GM18517 (cell line): ENCODE data around the gene BTF3L4.
"Not testable (repeated sequence)": the region's sequence is repeated elsewhere in the genome, so short reads cannot be mapped to it uniquely, and the experiment has no call there.

Experiments used
- ATAC-seq: cut with Tn5 transposase; IDR thresholded peaks from one replicate; pipeline ENCODE4 v1.9.1; 2021; ENCODE audit warnings: mild to moderate bottlenecking, moderate library complexity; ENCODE audit not compliant: unreplicated experiment

The BTF3L4 gene

GRCh38 chr1:52056163-52056936 is at the start of gene BTF3L4:
Gene BTF3L4, plus strand, starts transcription at chr1:52056295. Its CDS starts 3,553 bp downstream, at chr1:52059848.
- ATAC-seq = peak; percentile 82

- ATAC-seq = no peak
Observed at GRCh38 chr1:52007215-52008002, 48.7 kb upstream of the BTF3L4 start.

DNA sequence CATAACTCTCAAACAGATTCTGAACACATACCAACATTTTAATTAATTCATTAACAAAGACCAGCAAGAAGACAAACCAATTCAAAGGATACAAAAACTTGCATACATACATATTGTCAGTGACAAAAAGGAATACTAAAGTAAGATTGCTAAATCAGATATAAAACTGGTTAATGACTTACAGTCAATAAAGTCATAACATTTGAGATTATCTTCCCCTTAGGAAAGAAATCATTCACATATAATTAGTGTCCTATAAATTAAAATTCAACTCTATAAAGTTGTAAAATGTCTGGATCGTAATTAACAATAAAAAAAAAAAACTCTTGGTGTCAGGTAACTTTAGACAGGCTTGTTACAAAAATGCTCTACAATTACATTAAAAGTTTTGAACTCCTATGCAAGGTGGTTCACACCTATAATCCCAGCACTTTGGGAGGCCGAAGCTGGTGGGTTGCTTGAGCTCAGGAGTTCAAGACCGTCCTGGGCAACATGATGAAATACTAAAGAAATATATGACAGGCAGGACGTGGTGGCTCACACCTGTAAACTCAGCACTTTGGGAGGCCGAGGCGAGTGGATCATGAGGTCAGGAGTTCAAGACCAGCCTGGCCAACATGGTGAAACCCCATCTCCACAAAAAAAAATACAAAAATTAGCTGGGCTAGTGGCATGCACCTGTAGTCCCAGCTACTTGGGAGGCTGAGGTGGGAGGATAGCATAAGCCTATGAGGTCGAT is 47.9 kb upstream of the BTF3L4 start:
- ATAC-seq = no peak

DNA sequence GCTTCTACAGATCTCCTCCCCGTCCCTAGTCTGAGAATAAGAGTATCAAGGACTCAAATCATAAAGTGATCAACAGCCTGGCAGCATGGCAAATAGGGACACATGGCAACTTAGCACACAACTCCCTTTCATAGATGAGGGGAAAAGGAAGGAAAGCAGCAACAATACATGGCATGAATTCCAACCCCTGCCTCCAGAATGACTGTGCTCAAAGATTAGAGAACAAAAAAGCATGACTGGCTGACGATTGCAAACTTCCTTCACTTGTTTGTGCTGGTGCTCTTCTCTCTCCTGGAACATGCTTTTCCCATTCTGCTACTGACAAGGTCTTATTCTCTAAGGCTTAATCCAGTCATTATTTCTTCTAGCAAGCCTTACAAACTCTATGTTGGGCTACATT is 34.0 kb upstream of the BTF3L4 start:
- no peak for ATAC-seq

GRCh38 chr1:52026278-52026677 is 29.8 kb upstream of the BTF3L4 start:
- ATAC-seq = no peak

DNA sequence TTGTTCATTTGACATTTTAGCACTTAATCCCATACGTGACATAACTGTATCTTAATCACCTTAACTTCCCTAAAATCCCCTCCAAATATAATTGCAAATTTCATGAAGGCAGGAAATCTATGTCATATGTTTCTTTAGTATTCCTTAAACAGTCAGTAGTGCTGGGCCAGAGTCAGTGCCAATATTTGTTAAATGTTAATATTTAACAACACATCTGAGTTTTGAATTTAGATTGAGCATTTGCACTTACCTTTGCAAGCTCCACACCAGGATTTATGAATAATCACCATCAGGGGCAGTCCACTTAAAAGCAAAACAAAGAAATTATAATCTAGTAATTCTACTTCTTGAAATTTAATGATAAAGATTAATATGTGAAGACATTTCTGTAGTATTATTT is 27.8 kb upstream of the BTF3L4 start:
- ATAC-seq = no peak

GRCh38 chr1:52028839-52029238 is 27.3 kb upstream of the BTF3L4 start:
- ATAC-seq = not testable (repeated sequence)

DNA sequence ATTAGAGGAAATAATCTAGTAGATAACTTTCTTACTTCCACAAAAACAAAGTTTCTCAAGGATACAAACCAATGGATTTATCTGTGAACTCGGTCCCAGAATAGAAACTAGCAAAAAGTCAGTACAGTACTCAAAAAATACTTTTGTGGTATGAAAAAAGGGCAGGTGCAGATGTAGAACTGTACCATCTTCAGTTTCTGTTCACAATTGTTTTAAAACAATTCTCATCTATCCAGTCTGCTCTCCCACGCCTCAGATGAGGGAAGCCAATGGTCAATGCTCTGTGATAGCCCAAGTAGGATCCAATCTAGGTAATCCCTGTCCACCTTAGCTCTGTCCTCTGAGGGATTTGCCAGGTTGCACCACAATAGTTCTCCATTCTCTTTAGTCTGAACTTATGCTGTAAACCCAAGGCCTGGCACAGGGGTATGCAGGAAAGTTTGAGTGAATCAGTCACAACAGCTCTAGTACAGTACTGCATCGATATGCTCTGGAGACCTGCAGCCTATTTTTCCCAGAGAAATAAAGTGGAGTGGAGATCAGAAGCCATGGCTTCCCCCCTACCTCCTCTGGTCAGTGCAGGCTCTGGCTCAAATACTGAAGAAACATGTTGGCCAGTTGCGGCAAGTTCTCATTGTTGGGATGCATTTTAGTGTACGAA is 23.8 kb upstream of the BTF3L4 start:
- peak; percentile 48 for ATAC-seq

DNA sequence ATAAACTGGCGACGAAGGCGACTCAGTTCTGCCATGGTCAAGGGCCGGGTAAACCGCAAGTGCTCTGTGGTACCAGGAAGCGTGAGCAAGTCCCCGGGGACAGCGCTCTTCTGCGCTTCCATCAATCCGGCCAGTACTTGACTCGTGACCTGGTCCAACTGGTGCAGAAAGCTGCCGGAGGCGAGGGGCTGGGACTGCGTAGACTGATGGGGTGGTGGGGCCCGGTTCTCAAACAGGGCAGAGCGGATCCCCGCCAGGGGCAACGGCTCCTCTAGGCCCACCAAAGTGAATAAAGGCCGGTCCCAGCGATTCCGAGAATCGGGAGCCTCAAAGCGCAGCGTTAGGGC is 23.3 kb upstream of the BTF3L4 start:
- peak; percentile 35 for ATAC-seq

DNA sequence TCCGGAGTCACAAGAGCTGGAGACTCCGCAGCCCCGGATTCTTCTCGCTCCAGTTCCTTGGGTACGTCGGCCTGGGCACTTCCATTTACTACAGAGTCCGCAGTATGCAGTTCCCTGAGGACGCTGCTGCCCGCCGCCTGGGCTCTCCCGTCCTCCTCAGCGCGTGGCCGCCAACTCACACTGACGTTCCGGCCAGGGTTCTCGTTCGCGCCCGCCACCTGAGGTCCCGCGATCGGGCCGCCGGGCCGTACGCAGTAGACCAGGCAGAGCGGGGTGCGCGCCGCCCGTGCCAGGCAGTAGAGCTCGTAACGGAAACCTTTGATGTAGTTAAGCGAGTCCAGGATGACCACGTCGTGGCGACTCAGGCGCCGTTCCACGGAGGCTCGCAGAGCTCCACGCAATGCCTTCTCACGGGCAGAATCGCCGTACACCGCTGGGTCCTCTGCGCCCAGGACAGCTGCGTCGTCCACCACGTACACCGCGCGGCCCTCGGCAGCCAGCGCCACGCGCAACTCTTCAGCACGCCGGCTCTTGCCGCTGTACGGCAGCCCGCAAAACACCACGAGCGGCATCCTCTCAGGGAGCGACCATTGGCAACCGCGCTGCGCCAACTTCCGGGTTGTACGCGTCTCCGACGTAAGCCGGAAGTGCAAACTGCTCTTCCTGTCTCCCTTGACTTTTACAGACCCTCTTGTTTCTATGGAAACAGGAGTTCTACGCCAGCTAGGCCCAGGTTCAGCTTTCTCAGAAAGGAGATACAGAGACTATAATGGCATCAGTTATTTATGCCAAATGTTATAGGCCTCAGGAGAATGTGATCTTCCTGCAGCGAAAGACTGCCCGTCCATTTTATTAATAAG is 22.7 kb upstream of the BTF3L4 start, which contains the start of gene KTI12:
Gene KTI12, minus strand, starts transcription at position 621 of the 860 bp plus-strand sequence. Its CDS starts 49 bp downstream, at position 572.
- peak; percentile 79 for ATAC-seq

DNA sequence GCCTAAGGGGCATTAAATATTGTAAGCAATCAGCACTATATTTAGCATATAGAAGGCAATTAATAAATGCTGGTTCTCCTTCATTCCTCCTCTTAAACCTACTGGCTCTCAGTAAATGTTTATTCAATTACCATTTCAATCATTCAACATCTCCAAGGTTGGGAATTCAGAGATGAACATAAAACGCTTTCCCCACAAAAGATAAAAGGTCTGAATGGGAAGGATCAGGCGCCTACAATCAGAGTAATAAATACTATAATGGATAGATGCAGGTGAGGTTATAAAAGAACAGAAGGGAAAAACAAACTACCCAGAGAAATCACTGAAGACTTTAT is 22.1 kb upstream of the BTF3L4 start:
- ATAC-seq = no peak

- ATAC-seq = no peak
Observed at GRCh38 chr1:52037402-52037814, 18.7 kb upstream of the BTF3L4 start.

- ATAC-seq = no peak
Observed at GRCh38 chr1:52037909-52038308, 18.2 kb upstream of the BTF3L4 start.

DNA sequence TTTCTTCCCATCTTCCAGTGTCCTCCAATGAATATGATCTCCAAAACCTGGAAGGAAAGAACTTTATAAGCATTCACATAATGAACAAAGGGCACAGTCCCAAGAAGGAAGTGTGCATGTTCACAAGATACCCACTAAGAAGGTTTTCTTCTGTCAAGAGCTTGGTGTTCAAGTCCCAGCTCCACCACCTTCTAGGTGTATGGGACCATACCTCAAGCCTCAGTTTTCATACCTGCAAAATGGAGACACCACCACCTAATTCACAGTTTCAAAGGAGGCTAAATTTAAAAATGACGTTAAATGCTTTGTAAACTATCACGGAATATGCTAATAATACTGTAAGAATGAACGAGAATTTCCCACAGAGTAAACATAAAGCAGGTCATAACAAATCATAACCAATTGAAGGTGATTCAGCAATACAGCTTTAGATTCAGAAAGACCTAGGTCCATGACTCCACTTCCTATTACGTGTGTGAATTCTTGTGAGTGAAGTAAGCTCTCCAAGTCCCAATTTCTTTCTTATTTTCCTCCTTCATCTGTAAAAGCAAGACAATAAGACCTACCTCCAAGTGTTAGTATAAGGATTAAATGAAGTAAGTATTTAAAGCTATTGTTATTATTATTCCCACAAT is 14.4 kb upstream of the BTF3L4 start:
- no peak for ATAC-seq

- ATAC-seq = no peak
Observed at GRCh38 chr1:52045236-52045635, 10.9 kb upstream of the BTF3L4 start.

- not testable (repeated sequence) for ATAC-seq
Observed at GRCh38 chr1:52045666-52046195, 10.4 kb upstream of the BTF3L4 start.

- not testable (repeated sequence) for ATAC-seq
Observed at GRCh38 chr1:52049337-52049736, 6.8 kb upstream of the BTF3L4 start.

DNA sequence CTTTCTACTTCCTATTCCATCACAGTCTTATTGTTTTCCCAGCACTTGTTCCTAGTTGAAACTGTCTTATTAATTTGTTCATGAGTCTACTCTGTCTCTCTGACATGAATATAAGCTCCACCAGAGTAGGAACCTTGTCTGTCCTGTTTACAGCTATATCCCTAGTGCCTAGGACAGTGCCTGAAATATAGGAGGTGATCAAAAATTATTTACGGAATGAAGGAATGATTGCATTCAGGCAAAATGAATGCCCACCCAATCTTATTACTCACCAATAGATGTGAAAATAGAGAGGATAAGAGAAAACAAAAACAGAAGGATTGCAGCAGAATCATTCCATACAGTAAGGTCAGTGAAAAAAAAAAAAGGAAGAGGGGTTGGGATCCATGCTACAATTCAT is 2.2 kb upstream of the BTF3L4 start:
- no peak for ATAC-seq

- ATAC-seq = no peak
Observed at GRCh38 chr1:52054496-52055065, 1.5 kb upstream of the BTF3L4 start.
